Heart left ventricle (tissue), 16 donors: ENCODE results near the gene HNRNPK. TPM values are rescaled to one million over a fixed set of nuclear protein-coding genes. Genes with fewer than 3 reads are reported as not detected.

Source experiments
- ATAC-seq, 4 donors: fragments of 200-7000 bp; cut with Tn5 transposase; one replicate each; pipeline ENCODE4 v1.9.1; 2020 to 2022; ENCODE audit warnings: moderate library complexity in 4 of 4, mild to moderate bottlenecking in 3 of 4, moderate number of reproducible peaks in 1 of 4
- DNase-seq, 5 donors: peaks; one replicate each; pipeline ENCODE4 v3.0.0-alpha.2; 2020
- H3K27ac ChIP-seq, 12 donors: fragments of 200-600 bp; sonication (generic) in 4 of 12; one replicate each; pipeline versions ENCODE4 v1.5.0 to v1.8.0; 2016 to 2022; ENCODE audit warnings: mild to moderate bottlenecking in 2 of 12
- H3K27me3 ChIP-seq, 9 donors: fragments of 200-600 bp; sonication (generic) in 2 of 9; one replicate each; pipeline versions ENCODE4 v1.5.1 to v1.8.0; 2016 to 2022; ENCODE audit warnings: mild to moderate bottlenecking in 3 of 9
- H3K36me3 ChIP-seq, 9 donors: fragments of 200-600 bp; sonication (generic) in 2 of 9; one replicate each; pipeline versions ENCODE4 v1.5.0 to v1.8.0; 2018 to 2022; ENCODE audit warnings: mild to moderate bottlenecking in 2 of 9
- H3K4me1 ChIP-seq, 12 donors: fragments of 200-600 bp; sonication (generic) in 4 of 12; one replicate each; pipeline versions ENCODE4 v1.5.0 to v1.8.0; 2016 to 2022; ENCODE audit warnings: mild to moderate bottlenecking in 3 of 12
- H3K4me3 ChIP-seq, 12 donors: fragments of 200-600 bp; sonication (generic) in 4 of 12; one replicate each; pipeline versions ENCODE4 v1.5.0 to v1.8.0; 2017 to 2022; ENCODE audit warnings: mild to moderate bottlenecking in 9 of 12, moderate library complexity in 4 of 12
- H3K9me3 ChIP-seq, 12 donors: fragments of 200-600 bp; sonication (generic) in 4 of 12; one replicate each; pipeline versions ENCODE4 v1.5.0 to v1.8.0; 2016 to 2022; ENCODE audit warnings: mild to moderate bottlenecking in 1 of 12
- POLR2A ChIP-seq, 2 donors: fragments of 450-650 bp; IDR thresholded peaks; one replicate each; pipeline ENCODE4 v1.6.1; 2017; ENCODE audit warnings: antibody characterized with exemption in 2 of 2, mild to moderate bottlenecking in 2 of 2, moderate library complexity in 2 of 2
- WGBS, 4 donors: extraction: QIAGEN DNeasy Blood & Tissue Kit in 2 of 4; methylation state at CpG; one replicate each; pipeline versions ENCODE4 v1.1.5 to v1.1.7; 2013 to 2018; 5-methylcytosine and 5-hydroxymethylcytosine counted together
- intact Hi-C, 10 donors: fragments of 100-400 bp; cut with DNase I; formaldehyde crosslinking; loops; one replicate each; pipeline versions ENCODE4 v1.11.1 to v1.14.2; 2022
- polyA plus RNA-seq, 2 donors: library from polyadenylated mRNA; stranded (reverse); fragments of 200-250 nt; gene quantifications; one replicate each; pipeline ENCODE4 v1.2.3, GENCODE V29; 2013
- total RNA-seq, 9 donors: library from RNA; depleted of rRNA in 2 of 9; stranded (reverse); fragments of >200 nt in 2 of 9; fragmentation: NEBNext Ultra II Directional in 3 of 9; extraction: Animal tissue kit (Norgen Biotek cat#: 25700) in 3 of 9; gene quantifications; one replicate each; pipeline versions ENCODE4 v1.1.0 to v1.2.4, GENCODE V29; 2016 to 2023
- TF ChIP-seq, protein P1 (sequence below), 12 donors: fragments of 200-600 bp; sonication (generic) in 4 of 12; IDR thresholded peaks; one replicate each; pipeline versions ENCODE4 v1.5.0 to v1.8.0; 2018 to 2022; ENCODE audit warnings: antibody characterized with exemption in 12 of 12, mild to moderate bottlenecking in 5 of 12
- donor health status: ischemic (EF 13 %, LVEDD 7.1; RV severe dilation, severe dysfunction).
- donor health status: healthy with polysubstance abuse.
- donor health status: DM: no; HTN: yes; CAD: no.
- donor health status: DM: no; HTN: no; CAD: no.
- donor health status: ischemic (EF 25% LVEDD 6.9; RV normal size, moderate dysfunction).
- donor health status: ischemic (EF 25% LVEDD 5.7; RV mildly dilated, moderate dysfunction).
- donor health status: healthy.
- donor health status: DM: yes; HTN: yes; CAD: no.
- donor health status: ischemic (EF 35%, LVEDD 5.7; RV mildly dilated, moderate dysfunction).
- donor health status: nonischemic (EF 11% LVEDD 7.7; RV severe dilation, severe dysfunction).
- donor health status: DM: yes; HTN: yes; CAD: no.
- donor health status: PGD.
- donor health status: ischemic (EF 29% LVEDD 5.4; RV normal size, mild dysfunction).
- donor health status: nonischemic (EF 23%, LVEDD 6.1; RV moderate dilation, normal function).

Gene HNRNPK
- total and polyA plus RNA-seq, 11 donors, result 127 to 388 (median 318) TPM

DNA sequence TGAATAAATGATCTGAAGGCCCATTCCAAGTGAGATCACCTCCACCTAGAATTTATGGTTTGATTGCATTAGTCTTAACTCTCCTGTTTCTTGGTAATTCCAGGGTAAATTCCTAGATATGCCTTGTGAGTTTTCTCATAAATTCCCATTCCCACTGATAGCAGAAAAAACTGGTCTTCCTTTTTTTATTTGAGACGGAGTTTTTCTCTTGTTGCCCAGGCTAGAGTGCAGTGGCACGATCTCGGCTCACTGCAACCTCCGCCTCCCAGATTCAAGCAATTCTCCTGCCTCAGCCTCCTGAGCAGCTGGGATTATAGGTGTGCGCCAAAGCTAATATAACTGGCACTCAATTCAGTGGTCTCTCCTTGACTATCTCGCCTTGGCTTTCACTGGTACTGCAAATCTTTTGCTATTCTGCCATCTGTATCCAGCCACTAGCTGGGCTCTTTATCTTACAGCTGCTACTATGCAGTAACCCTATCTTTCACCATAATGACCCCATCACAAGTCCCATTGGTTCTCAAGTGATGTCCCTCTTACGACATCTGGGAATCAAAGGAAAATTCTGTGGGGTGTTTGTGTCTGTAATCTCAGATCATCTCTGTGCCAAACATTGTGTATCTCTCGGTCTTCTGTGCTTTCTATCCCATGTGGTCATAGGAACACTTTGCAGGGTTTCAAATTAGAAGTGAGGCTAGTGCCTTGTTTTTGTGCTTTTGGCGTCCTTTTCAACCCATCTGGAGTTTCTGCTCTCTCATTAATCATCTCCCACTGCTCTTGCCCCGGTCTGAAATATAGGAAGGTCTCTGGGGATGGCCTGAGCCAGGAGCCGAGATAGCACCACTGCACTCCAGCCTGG lies 14.4 kb downstream of the HNRNPK start:
- H3K4me3 ChIP-seq, result no peak overlapping the region
- 66 to 67% (median 66%) methylated on average over 11 of the region's 11 CpGs for WGBS, 4 donors
- peak in 3 of 4 donors; percentile 46 to 59 (median 53) for ATAC-seq
- peak overlapping the region in 1 of 12 donors; percentile 48 for H3K27ac ChIP-seq
- DNase-seq, result no peak
- no peaks in the 10 kb centered on the region for H3K27me3 ChIP-seq
- intact Hi-C loops, result no loop called here
- H3K36me3 ChIP-seq, result peaks cover 0 to 52% (median 46%) of the 10 kb centered on the region in 9 donors
- no peaks in the 10 kb centered on the region for H3K9me3 ChIP-seq
- H3K4me1 ChIP-seq, result peaks cover 0 to 5% (median 0%) of the 10 kb centered on the region in 12 donors
- TF ChIP-seq, protein P1, sequence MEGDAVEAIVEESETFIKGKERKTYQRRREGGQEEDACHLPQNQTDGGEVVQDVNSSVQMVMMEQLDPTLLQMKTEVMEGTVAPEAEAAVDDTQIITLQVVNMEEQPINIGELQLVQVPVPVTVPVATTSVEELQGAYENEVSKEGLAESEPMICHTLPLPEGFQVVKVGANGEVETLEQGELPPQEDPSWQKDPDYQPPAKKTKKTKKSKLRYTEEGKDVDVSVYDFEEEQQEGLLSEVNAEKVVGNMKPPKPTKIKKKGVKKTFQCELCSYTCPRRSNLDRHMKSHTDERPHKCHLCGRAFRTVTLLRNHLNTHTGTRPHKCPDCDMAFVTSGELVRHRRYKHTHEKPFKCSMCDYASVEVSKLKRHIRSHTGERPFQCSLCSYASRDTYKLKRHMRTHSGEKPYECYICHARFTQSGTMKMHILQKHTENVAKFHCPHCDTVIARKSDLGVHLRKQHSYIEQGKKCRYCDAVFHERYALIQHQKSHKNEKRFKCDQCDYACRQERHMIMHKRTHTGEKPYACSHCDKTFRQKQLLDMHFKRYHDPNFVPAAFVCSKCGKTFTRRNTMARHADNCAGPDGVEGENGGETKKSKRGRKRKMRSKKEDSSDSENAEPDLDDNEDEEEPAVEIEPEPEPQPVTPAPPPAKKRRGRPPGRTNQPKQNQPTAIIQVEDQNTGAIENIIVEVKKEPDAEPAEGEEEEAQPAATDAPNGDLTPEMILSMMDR (IDR thresholded peaks at IDR 0.05), result no peak
- no peak for TF ChIP-seq POLR2A (IDR thresholded peaks at IDR 0.05)

DNA sequence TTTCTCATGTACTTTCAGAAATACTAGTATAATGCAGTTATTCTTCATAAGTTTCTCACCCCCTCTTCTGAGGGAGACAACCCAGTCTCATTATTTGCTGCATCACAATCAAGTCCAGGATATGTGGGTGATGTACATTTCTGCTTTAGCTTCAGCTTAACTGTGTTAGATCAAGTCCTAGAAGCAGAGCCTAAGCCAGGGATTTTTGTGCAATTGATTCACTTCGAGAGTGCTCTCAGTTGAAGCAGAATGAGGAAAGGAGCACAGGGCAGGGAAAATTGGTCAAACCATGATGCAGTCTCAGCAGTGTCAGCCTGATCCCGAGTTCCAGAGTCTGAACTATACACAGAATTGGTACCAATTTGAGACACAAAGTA lies 15.1 kb downstream of the HNRNPK start:
- intact Hi-C loops, result no loop called here
- 56 to 64% (median 58%) methylated on average over 2 of the region's 2 CpGs for WGBS, 4 donors
- no peak for TF ChIP-seq POLR2A (IDR thresholded peaks at IDR 0.05)
- TF ChIP-seq, protein P1 (IDR thresholded peaks at IDR 0.05), result no peak
- DNase-seq (no peak), ATAC-seq (peak in 2 of 4 donors; percentile 20 to 31)
- no peaks in the 10 kb centered on the region for H3K9me3 ChIP-seq
- peaks cover 0 to 46% (median 40%) of the 10 kb centered on the region in 9 donors for H3K36me3 ChIP-seq
- no peaks in the 10 kb centered on the region for H3K27me3 ChIP-seq
- H3K27ac ChIP-seq, result peak overlapping the region in 1 of 12 donors; percentile 48
- H3K4me3 ChIP-seq, result no peak overlapping the region
- H3K4me1 ChIP-seq, result peaks cover 0 to 5% (median 0%) of the 10 kb centered on the region in 12 donors

DNA sequence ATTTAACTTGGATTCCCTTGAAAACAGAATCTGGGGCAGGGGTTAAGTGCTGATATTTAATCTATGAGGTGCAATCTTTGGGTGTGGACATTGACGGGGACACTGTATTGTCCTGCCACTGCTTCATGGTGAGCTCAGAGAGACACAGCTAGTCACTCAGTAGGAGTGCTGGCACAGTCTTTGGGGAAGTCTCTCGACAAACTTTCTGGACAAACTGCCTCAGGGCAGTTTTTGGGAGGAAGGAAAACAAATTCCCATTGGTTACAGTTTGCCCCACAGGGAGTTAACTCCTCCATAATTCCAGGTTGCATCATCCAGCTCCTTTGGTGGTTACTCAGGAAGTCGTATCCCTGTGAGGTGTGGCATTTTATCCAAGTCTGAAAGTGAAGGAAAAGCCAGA lies 17.9 kb downstream of the HNRNPK start:
- Histone ChIP-seq H3K36me3 (peaks cover 0 to 18% (median 12%) of the 10 kb centered on the region in 9 donors), H3K4me3 (no peak overlapping the region), H3K27me3 (no peaks in the 10 kb centered on the region), H3K27ac (no peak overlapping the region), H3K9me3 (no peaks in the 10 kb centered on the region), H3K4me1 (peaks cover 0 to 8% (median 2%) of the 10 kb centered on the region in 12 donors)
- TF ChIP-seq, protein P1 (IDR thresholded peaks at IDR 0.05), result no peak
- TF ChIP-seq POLR2A (IDR thresholded peaks at IDR 0.05), result no peak
- WGBS, 4 donors, result 46 to 63% (median 56%) methylated on average over 3 of the region's 3 CpGs
- intact Hi-C loops, result no loop called here
- DNase-seq (no peak), ATAC-seq (no peak)

DNA sequence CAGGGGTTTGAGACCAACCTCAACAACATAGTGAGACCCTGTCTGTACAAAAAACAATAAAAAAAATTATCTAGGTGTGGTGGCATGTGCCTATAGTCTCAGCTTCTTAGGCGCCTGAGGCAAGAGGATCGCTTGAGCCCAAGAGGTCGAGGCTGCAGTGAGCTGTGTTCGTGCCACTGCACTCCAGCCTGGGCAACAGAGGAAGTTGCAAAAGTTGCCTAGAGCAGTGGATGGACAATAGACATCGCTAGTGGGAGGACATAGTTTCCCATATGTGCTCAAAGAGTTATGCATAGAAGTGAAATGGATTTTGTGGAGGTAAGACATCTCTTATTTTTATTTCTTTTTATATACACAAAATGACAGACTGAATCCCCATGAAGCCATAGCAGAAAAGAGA lies 19.0 kb downstream of the HNRNPK start:
- ATAC-seq, result no peak

More for the DNA sequence above, 19.0 kb downstream of the HNRNPK start:
- no peak for DNase-seq
- intact Hi-C loops, result no loop called here
- H3K36me3 ChIP-seq, result peaks cover 0 to 6% (median under 1%) of the 10 kb centered on the region in 9 donors
- 85 to 95% (median 92%) methylated on average over 5 of the region's 5 CpGs for WGBS, 4 donors
- H3K27ac ChIP-seq, result no peak overlapping the region
- no peak for TF ChIP-seq POLR2A (IDR thresholded peaks at IDR 0.05)
- peaks cover 0 to 8% (median 3%) of the 10 kb centered on the region in 12 donors for H3K4me1 ChIP-seq
- H3K27me3 ChIP-seq, result no peaks in the 10 kb centered on the region
- no peak overlapping the region for H3K4me3 ChIP-seq
- H3K9me3 ChIP-seq, result no peaks in the 10 kb centered on the region
